HG03025 (cell line): Measurements from ENCODE around the gene DAAM2.

ENCODE experiments used
- ATAC-seq: cut with Tn5 transposase; IDR thresholded peaks from one replicate; pipeline ENCODE4 v1.9.1; 2021; ENCODE audit warnings: mild to moderate bottlenecking, moderate library complexity; ENCODE audit not compliant: unreplicated experiment, low FRiP score

DAAM2 gene

GRCh38 chr6:39786649-39787048 lies 5.5 kb upstream of the DAAM2 start:
- ATAC-seq, result no peak

- no peak for ATAC-seq
Observed at GRCh38 chr6:39787322-39787721, 4.9 kb upstream of the DAAM2 start.

- ATAC-seq, result no peak
Observed at GRCh38 chr6:39790772-39791171, 1.4 kb upstream of the DAAM2 start.

GRCh38 chr6:39791311-39791710 lies 865 bp upstream of the DAAM2 start:
- no peak for ATAC-seq

GRCh38 chr6:39792540-39793450 lies 619 bp downstream of the DAAM2 start:
- ATAC-seq, result no peak

- ATAC-seq, result no peak
Observed at GRCh38 chr6:39793516-39793915, 1.3 kb downstream of the DAAM2 start.

GRCh38 chr6:39794231-39794630 lies 2.1 kb downstream of the DAAM2 start:
- no peak for ATAC-seq

GRCh38 chr6:39797751-39798150 lies 5.6 kb downstream of the DAAM2 start:
- no peak for ATAC-seq

GRCh38 chr6:39800034-39801032 lies 8.2 kb downstream of the DAAM2 start:
- ATAC-seq, result no peak

GRCh38 chr6:39801456-39802251 lies 9.5 kb downstream of the DAAM2 start:
- ATAC-seq, result no peak

GRCh38 chr6:39803872-39804271 lies 11.7 kb downstream of the DAAM2 start:
- ATAC-seq, result no peak

- ATAC-seq, result no peak
Observed at GRCh38 chr6:39804466-39805065, 12.4 kb downstream of the DAAM2 start.

- ATAC-seq, result no peak
Observed at GRCh38 chr6:39806278-39806677, 14.1 kb downstream of the DAAM2 start.

- ATAC-seq, result no peak
Observed at GRCh38 chr6:39808346-39808745, 16.2 kb downstream of the DAAM2 start.

GRCh38 chr6:39808964-39809363 lies 16.8 kb downstream of the DAAM2 start:
- no peak for ATAC-seq

- ATAC-seq, result no peak
Observed at GRCh38 chr6:39811835-39812345, 19.7 kb downstream of the DAAM2 start.

GRCh38 chr6:39812496-39812852 lies 20.3 kb downstream of the DAAM2 start:
- no peak for ATAC-seq

- ATAC-seq, result no peak
Observed at GRCh38 chr6:39812853-39813533, 20.8 kb downstream of the DAAM2 start.

GRCh38 chr6:39814236-39814635 lies 22.1 kb downstream of the DAAM2 start:
- no peak for ATAC-seq
